WTC11 (cell line): ENCODE data around the gene ALDH9A1.

ENCODE experiments used
- ETV6 ChIP-seq: sonication (generic); formaldehyde crosslinking; IDR thresholded peaks from 2 replicates; pipeline ENCODE4 v1.8.1; 2022; ENCODE audit warnings: mild to moderate bottlenecking, missing genetic modification reagents
- SMAD3 ChIP-seq: sonication (generic); formaldehyde crosslinking; IDR thresholded peaks from 2 replicates; pipeline ENCODE4 v1.8.0; 2022; ENCODE audit warnings: missing genetic modification reagents, mild to moderate bottlenecking, borderline replicate concordance
- ZNF232 ChIP-seq: sonication (generic); formaldehyde crosslinking; IDR thresholded peaks from 2 replicates; pipeline ENCODE4 v1.8.0; 2022; ENCODE audit warnings: mild to moderate bottlenecking, missing genetic modification reagents
- TF ChIP-seq, protein P1 (sequence below): fragments of 200-600 bp; IDR thresholded peaks from 2 replicates; pipeline ENCODE4 v1.8.0; 2022; ENCODE audit warnings: antibody characterized with exemption
- TF ChIP-seq, protein P2 (sequence below): sonication (generic); formaldehyde crosslinking; IDR thresholded peaks from 2 replicates; pipeline ENCODE4 v1.8.0; 2022; ENCODE audit warnings: mild to moderate bottlenecking, missing genetic modification reagents
- TF ChIP-seq, protein P3 (sequence below): sonication (generic); formaldehyde crosslinking; IDR thresholded peaks from 2 replicates; pipeline ENCODE4 v1.8.1; 2022; ENCODE audit warnings: low read depth, missing genetic modification reagents, borderline replicate concordance
- TF ChIP-seq, protein P4 (sequence below): sonication (generic); formaldehyde crosslinking; IDR thresholded peaks from 2 replicates; pipeline ENCODE4 v1.8.0; 2023; ENCODE audit warnings: missing genetic modification reagents, mild to moderate bottlenecking, borderline replicate concordance
- TF ChIP-seq, protein P5 (sequence below): sonication (generic); formaldehyde crosslinking; conservative IDR thresholded peaks from 2 replicates; pipeline ENCODE4 v1.8.1; 2023; ENCODE audit warnings: mild to moderate bottlenecking, low read depth, missing genetic modification reagents, moderate library complexity

DNA sequence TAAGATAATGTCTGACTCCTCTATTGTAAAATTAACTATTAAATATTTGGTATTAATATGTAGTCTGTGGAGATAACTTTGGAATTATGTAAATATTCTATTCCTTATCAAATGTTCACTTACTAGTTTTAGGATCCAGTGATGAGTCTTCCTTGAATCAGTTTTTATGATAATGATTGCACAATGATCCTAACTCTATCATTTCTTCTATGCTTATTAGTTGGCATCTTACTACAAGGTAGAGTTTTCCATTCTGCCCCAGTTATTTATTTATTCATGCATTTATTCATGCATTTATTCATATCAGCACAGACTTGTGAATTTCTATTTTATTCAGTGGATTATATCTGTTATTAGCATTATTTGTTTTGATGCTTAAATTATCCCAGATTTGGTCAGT is 74.7 kb downstream of the ALDH9A1 start:
- TF ChIP-seq, protein P1, sequence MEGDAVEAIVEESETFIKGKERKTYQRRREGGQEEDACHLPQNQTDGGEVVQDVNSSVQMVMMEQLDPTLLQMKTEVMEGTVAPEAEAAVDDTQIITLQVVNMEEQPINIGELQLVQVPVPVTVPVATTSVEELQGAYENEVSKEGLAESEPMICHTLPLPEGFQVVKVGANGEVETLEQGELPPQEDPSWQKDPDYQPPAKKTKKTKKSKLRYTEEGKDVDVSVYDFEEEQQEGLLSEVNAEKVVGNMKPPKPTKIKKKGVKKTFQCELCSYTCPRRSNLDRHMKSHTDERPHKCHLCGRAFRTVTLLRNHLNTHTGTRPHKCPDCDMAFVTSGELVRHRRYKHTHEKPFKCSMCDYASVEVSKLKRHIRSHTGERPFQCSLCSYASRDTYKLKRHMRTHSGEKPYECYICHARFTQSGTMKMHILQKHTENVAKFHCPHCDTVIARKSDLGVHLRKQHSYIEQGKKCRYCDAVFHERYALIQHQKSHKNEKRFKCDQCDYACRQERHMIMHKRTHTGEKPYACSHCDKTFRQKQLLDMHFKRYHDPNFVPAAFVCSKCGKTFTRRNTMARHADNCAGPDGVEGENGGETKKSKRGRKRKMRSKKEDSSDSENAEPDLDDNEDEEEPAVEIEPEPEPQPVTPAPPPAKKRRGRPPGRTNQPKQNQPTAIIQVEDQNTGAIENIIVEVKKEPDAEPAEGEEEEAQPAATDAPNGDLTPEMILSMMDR = no peak
- no peak for TF ChIP-seq ETV6
- TF ChIP-seq, protein P2, sequence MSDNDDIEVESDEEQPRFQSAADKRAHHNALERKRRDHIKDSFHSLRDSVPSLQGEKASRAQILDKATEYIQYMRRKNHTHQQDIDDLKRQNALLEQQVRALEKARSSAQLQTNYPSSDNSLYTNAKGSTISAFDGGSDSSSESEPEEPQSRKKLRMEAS (CRISPR knock-in tag) = no peak
- TF ChIP-seq, protein P3, sequence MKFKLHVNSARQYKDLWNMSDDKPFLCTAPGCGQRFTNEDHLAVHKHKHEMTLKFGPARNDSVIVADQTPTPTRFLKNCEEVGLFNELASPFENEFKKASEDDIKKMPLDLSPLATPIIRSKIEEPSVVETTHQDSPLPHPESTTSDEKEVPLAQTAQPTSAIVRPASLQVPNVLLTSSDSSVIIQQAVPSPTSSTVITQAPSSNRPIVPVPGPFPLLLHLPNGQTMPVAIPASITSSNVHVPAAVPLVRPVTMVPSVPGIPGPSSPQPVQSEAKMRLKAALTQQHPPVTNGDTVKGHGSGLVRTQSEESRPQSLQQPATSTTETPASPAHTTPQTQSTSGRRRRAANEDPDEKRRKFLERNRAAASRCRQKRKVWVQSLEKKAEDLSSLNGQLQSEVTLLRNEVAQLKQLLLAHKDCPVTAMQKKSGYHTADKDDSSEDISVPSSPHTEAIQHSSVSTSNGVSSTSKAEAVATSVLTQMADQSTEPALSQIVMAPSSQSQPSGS (CRISPR knock-in tag) = no peak
- TF ChIP-seq, protein P4, sequence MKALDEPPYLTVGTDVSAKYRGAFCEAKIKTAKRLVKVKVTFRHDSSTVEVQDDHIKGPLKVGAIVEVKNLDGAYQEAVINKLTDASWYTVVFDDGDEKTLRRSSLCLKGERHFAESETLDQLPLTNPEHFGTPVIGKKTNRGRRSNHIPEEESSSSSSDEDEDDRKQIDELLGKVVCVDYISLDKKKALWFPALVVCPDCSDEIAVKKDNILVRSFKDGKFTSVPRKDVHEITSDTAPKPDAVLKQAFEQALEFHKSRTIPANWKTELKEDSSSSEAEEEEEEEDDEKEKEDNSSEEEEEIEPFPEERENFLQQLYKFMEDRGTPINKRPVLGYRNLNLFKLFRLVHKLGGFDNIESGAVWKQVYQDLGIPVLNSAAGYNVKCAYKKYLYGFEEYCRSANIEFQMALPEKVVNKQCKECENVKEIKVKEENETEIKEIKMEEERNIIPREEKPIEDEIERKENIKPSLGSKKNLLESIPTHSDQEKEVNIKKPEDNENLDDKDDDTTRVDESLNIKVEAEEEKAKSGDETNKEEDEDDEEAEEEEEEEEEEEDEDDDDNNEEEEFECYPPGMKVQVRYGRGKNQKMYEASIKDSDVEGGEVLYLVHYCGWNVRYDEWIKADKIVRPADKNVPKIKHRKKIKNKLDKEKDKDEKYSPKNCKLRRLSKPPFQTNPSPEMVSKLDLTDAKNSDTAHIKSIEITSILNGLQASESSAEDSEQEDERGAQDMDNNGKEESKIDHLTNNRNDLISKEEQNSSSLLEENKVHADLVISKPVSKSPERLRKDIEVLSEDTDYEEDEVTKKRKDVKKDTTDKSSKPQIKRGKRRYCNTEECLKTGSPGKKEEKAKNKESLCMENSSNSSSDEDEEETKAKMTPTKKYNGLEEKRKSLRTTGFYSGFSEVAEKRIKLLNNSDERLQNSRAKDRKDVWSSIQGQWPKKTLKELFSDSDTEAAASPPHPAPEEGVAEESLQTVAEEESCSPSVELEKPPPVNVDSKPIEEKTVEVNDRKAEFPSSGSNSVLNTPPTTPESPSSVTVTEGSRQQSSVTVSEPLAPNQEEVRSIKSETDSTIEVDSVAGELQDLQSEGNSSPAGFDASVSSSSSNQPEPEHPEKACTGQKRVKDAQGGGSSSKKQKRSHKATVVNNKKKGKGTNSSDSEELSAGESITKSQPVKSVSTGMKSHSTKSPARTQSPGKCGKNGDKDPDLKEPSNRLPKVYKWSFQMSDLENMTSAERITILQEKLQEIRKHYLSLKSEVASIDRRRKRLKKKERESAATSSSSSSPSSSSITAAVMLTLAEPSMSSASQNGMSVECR (CRISPR knock-in tag) = no peak
- no peak for TF ChIP-seq SMAD3
- no peak for TF ChIP-seq ZNF232
- TF ChIP-seq, protein P5, sequence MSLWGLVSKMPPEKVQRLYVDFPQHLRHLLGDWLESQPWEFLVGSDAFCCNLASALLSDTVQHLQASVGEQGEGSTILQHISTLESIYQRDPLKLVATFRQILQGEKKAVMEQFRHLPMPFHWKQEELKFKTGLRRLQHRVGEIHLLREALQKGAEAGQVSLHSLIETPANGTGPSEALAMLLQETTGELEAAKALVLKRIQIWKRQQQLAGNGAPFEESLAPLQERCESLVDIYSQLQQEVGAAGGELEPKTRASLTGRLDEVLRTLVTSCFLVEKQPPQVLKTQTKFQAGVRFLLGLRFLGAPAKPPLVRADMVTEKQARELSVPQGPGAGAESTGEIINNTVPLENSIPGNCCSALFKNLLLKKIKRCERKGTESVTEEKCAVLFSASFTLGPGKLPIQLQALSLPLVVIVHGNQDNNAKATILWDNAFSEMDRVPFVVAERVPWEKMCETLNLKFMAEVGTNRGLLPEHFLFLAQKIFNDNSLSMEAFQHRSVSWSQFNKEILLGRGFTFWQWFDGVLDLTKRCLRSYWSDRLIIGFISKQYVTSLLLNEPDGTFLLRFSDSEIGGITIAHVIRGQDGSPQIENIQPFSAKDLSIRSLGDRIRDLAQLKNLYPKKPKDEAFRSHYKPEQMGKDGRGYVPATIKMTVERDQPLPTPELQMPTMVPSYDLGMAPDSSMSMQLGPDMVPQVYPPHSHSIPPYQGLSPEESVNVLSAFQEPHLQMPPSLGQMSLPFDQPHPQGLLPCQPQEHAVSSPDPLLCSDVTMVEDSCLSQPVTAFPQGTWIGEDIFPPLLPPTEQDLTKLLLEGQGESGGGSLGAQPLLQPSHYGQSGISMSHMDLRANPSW = no peak
